A549 (cell line): Measurements from ENCODE around the gene FFAR1. TPM values are rescaled to one million over a fixed set of nuclear protein-coding genes. Genes with fewer than 3 reads are reported as not detected.

Experiments used
- ATAC-seq, 2 experiments: fragments of 200-7000 bp in 1 of 2; fragments of >200 bp in 1 of 2; cut with Nextera tagmentation in 1 of 2; cut with Tn5 transposase in 1 of 2; 3 replicates each; pipeline versions ENCODE4 v1.8.0 to v1.9.1; 2018 to 2020; ENCODE audit warnings: mild to moderate bottlenecking in 1 of 2, moderate library complexity in 1 of 2
- CTCF ChIA-PET: fragments of 300-600 bp; sonication (Branson Sonifier 250); formaldehyde crosslinking; extraction: SDS; loops from one replicate; lab custom pipeline; 2021; ENCODE audit warnings: antibody characterized with exemption, inconsistent platforms; lab: Yijun Ruan, JAX
- POLR2A ChIA-PET: fragments of 350-600 bp; formaldehyde crosslinking; extraction: SDS; loops from one replicate; lab custom pipeline; 2021; ENCODE audit warnings: antibody characterized with exemption, inconsistent platforms; lab: Yijun Ruan, JAX
- DNase-seq, 2 experiments: peaks; one replicate each; pipeline versions ENCODE4 v3.0.0 to v3.0.0-alpha.2; 2011 to 2016; ENCODE audit warnings: low read depth in 1 of 2, low spot score in 1 of 2
- FAIRE-seq: peaks from 2 replicates; lab custom pipeline; 2011; peaks lifted over from hg19 to GRCh38; lab: Jason Lieb, UNC
- H3K27ac ChIP-seq, 2 experiments: fragments of >200 bp; sonication (Bioruptor Twin); formaldehyde crosslinking; 3 replicates each; pipeline ENCODE4 v1.5.1; 2016 to 2017
- H3K4me1 ChIP-seq: fragments of >200 bp; sonication (Bioruptor Twin); formaldehyde crosslinking; 3 replicates; pipeline ENCODE4 v1.6.1; 2016
- H3K4me2 ChIP-seq: fragments of >200 bp; sonication (Bioruptor Twin); formaldehyde crosslinking; 3 replicates; pipeline ENCODE4 v1.6.1; 2016
- H3K4me3 ChIP-seq: fragments of >200 bp; sonication (Bioruptor Twin); formaldehyde crosslinking; 3 replicates; pipeline ENCODE4 v1.5.1; 2016
- H3K9me3 ChIP-seq: fragments of >200 bp; sonication (Bioruptor Twin); formaldehyde crosslinking; 3 replicates; pipeline ENCODE4 v1.6.1; 2016
- CBX2 ChIP-seq: fragments of 200-600 bp; sonication (generic); IDR thresholded peaks from 2 replicates; pipeline ENCODE4 v1.6.1; 2016; ENCODE audit warnings: low read depth, mild to moderate bottlenecking, borderline replicate concordance
- CBX8 ChIP-seq: fragments of 200-600 bp; sonication (generic); IDR thresholded peaks from 2 replicates; pipeline ENCODE4 v1.6.1; 2016
- EHMT2 ChIP-seq: fragments of 200-600 bp; sonication (generic); IDR thresholded peaks from 2 replicates; pipeline ENCODE4 v1.6.1; 2016; ENCODE audit warnings: antibody characterized with exemption, low read depth, mild to moderate bottlenecking, moderate library complexity
- FOSB ChIP-seq: fragments of 250-450 bp; sonication (Bioruptor Pico); IDR thresholded peaks from 2 replicates; pipeline ENCODE4 v1.5.0; 2020; ENCODE audit warnings: mild to moderate bottlenecking, moderate library complexity
- FOSL2 ChIP-seq, 2 experiments: fragments of 450-650 bp in 1 of 2; fragments of >200 bp in 1 of 2; sonication (Bioruptor Twin) in 1 of 2; formaldehyde crosslinking; IDR thresholded peaks; 2 replicates each; pipeline versions ENCODE4 v1.5.0 to v1.6.1; 2016 to 2020; ENCODE audit warnings: mild to moderate bottlenecking in 1 of 2, moderate library complexity in 1 of 2
- FOXS1 ChIP-seq: fragments of 250-450 bp; sonication (Bioruptor Pico); IDR thresholded peaks from 2 replicates; pipeline ENCODE4 v1.5.0; 2020; ENCODE audit warnings: mild to moderate bottlenecking, moderate library complexity
- GATA3 ChIP-seq: IDR thresholded peaks from 2 replicates; pipeline ENCODE4 v1.6.1; 2012; ENCODE audit warnings: borderline replicate concordance
- HEYL ChIP-seq: fragments of 250-450 bp; sonication (Bioruptor Pico); IDR thresholded peaks from 2 replicates; pipeline ENCODE4 v1.8.0; 2021; ENCODE audit warnings: mild to moderate bottlenecking, moderate library complexity
- HOXA7 ChIP-seq: fragments of 250-450 bp; sonication (Bioruptor Pico); IDR thresholded peaks from 2 replicates; pipeline ENCODE4 v1.5.0; 2020; ENCODE audit warnings: mild to moderate bottlenecking, moderate library complexity
- JUN ChIP-seq, 2 experiments: fragments of >200 bp; sonication (Bioruptor Twin); formaldehyde crosslinking; IDR thresholded peaks; 2 replicates in 1 of 2; 3 replicates in 1 of 2; pipeline ENCODE4 v1.6.1; 2016 to 2017
- JUNB ChIP-seq: fragments of >200 bp; sonication (Bioruptor Twin); formaldehyde crosslinking; IDR thresholded peaks from 2 replicates; pipeline ENCODE4 v1.6.1; 2016
- KDM1A ChIP-seq: fragments of 200-600 bp; sonication (generic); IDR thresholded peaks from 2 replicates; pipeline ENCODE4 v1.6.1; 2016; ENCODE audit warnings: low read depth, mild to moderate bottlenecking
- KDM5A ChIP-seq: fragments of 200-600 bp; sonication (generic); IDR thresholded peaks from 2 replicates; pipeline ENCODE4 v1.6.1; 2016; ENCODE audit warnings: antibody characterized with exemption, mild to moderate bottlenecking
- MAZ ChIP-seq: fragments of 150-350 bp; IDR thresholded peaks from 2 replicates; pipeline ENCODE4 v1.6.1; 2014; ENCODE audit warnings: antibody characterized with exemption, low read depth, low read length, borderline replicate concordance
- MYC ChIP-seq: IDR thresholded peaks from 2 replicates; pipeline ENCODE4 v1.6.1; 2012; ENCODE audit warnings: mild to moderate bottlenecking, inconsistent platforms, low read length, improper control_type of control experiment, borderline replicate concordance
- NPAS2 ChIP-seq: fragments of 250-450 bp; sonication (Bioruptor Pico); IDR thresholded peaks from 2 replicates; pipeline ENCODE4 v1.8.0; 2022; ENCODE audit warnings: mild to moderate bottlenecking, moderate library complexity, borderline replicate concordance
- POLR2AphosphoS2 ChIP-seq: conservative IDR thresholded peaks from 2 replicates; pipeline ENCODE4 v1.6.1; 2012; ENCODE audit warnings: low read length, improper control_type of control experiment, inconsistent platforms
- RAD21 ChIP-seq, 2 experiments: fragments of >200 bp in 1 of 2; sonication (Bioruptor Twin) in 1 of 2; formaldehyde crosslinking in 1 of 2; IDR thresholded peaks in 1 of 2; conservative IDR thresholded peaks in 1 of 2; 2 replicates in 1 of 2; 3 replicates in 1 of 2; pipeline ENCODE4 v1.6.1; 2012 to 2018; ENCODE audit warnings: inconsistent platforms in 1 of 2
- RCOR1 ChIP-seq: fragments of 150-350 bp; IDR thresholded peaks from 2 replicates; pipeline ENCODE4 v1.6.1; 2014; ENCODE audit warnings: antibody characterized with exemption, low read length, low read depth
- RFX5 ChIP-seq: fragments of 450-650 bp; IDR thresholded peaks from 2 replicates; pipeline ENCODE4 v1.7.1; 2014; ENCODE audit warnings: antibody characterized with exemption, mild to moderate bottlenecking, moderate library complexity
- RNF2 ChIP-seq: fragments of 200-600 bp; sonication (generic); IDR thresholded peaks from 2 replicates; pipeline ENCODE4 v1.6.1; 2016; ENCODE audit warnings: low read depth, mild to moderate bottlenecking, antibody characterized with exemption, moderate library complexity, borderline replicate concordance
- ZC3H11A ChIP-seq: fragments of 450-650 bp; IDR thresholded peaks from 2 replicates; pipeline ENCODE4 v1.6.1; 2014; ENCODE audit warnings: antibody characterized with exemption, mild to moderate bottlenecking
- ZFP36 ChIP-seq: fragments of 450-650 bp; IDR thresholded peaks from 2 replicates; pipeline ENCODE4 v1.6.1; 2014; ENCODE audit warnings: borderline replicate concordance; ENCODE audit not compliant: partially characterized antibody
- ZNF302 ChIP-seq: fragments of 250-450 bp; sonication (Bioruptor Pico); IDR thresholded peaks from 2 replicates; pipeline ENCODE4 v1.9.0; 2021; ENCODE audit warnings: inconsistent platforms, mild to moderate bottlenecking, moderate library complexity
- ZSCAN20 ChIP-seq: fragments of 250-450 bp; sonication (Bioruptor Pico); IDR thresholded peaks from 2 replicates; pipeline ENCODE4 v1.8.0; 2022; ENCODE audit warnings: mild to moderate bottlenecking, moderate library complexity
- WGBS: methylation state at CpG from one replicate; pipeline ENCODE4 v1.1.6; 2017; ENCODE audit errors: missing lambda C conversion rate; 5-methylcytosine and 5-hydroxymethylcytosine counted together
- polyA minus RNA-seq: library from RNA; depleted of rRNA, polyadenylated mRNA; stranded (reverse); fragments of >200 nt; gene quantifications from 2 replicates; pipeline ENCODE4 v1.2.3, GENCODE V29; 2011; rRNA and poly(A)+ RNA removed
- polyA plus RNA-seq, 4 experiments: library from polyadenylated mRNA; depleted of rRNA in 3 of 4; stranded (reverse); fragments of >200 nt; fragmentation: RNase III in 1 of 4; extraction: RNeasy Plus Mini Kit Qiagen cat#74134 plus additional on column Dnase treatment in 1 of 4; gene quantifications; 2 replicates in 3 of 4; 3 replicates in 1 of 4; pipeline ENCODE4 v1.2.3, GENCODE V29; 2011 to 2017
- TF ChIP-seq, protein P1 (sequence below): fragments of 250-450 bp; sonication (Bioruptor Pico); IDR thresholded peaks from 2 replicates; pipeline ENCODE4 v1.5.0; 2020; ENCODE audit warnings: low read depth, mild to moderate bottlenecking, moderate library complexity

The FFAR1 gene, protein sequence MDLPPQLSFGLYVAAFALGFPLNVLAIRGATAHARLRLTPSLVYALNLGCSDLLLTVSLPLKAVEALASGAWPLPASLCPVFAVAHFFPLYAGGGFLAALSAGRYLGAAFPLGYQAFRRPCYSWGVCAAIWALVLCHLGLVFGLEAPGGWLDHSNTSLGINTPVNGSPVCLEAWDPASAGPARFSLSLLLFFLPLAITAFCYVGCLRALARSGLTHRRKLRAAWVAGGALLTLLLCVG (N-terminal part only)
- polyA plus RNA-seq (2011; rRNA removed) (not detected in 2 replicates), polyA plus RNA-seq (2017; fragmentation: RNase III; extraction: RNeasy Plus Mini Kit Qiagen cat#74134 plus additional on column Dnase treatment) (not detected in 3 replicates), polyA minus RNA-seq (not detected in 2 replicates)
- polyA plus RNA-seq (2012; cell fraction: cytosol; rRNA removed): not detected in 2 replicates
- polyA plus RNA-seq (2012; cell fraction: nucleus; rRNA removed): not detected in 2 replicates

DNA sequence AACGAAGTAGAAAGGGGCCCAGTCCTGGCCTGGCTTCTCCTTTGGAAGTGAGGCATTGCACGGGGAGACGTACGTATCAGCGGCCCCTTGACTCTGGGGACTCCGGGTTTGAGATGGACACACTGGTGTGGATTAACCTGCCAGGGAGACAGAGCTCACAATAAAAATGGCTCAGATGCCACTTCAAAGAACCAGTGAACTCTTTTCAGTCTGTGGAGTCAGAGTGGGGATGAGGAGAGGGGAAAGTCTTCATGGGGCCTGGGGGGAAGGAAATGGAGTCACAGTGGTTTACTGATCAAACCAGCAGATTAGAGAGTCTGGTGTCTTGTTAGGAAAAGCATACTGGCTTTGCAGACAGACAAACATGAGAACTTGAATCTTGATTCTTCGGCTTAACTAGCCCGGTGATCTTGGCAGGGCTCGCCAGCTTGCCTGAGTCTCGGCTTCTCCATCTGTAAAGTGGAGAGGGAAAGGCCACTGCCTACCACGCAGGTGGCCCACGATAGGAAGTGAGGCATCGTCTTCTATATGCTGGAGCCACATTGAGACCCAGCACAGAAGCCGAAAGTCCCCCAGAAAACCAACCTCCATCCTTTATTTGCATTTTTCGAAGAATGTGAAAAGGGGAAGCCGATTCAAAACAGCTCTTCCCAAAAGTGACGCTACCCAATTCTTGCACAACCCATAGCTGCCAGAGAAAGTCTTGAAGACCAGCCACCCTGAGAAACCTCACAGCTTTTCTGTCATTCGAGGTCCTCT is at the start of gene FFAR1:
FFAR1 (plus strand) TSS at position 732 of the 759 bp plus-strand sequence. CDS start 3,650 bp downstream, outside the sequence.
- WGBS: 44% methylated on average over 18 of the region's 18 CpGs
- no peaks in the 10 kb centered on the region for H3K9me3 ChIP-seq
- H3K27ac ChIP-seq: no peak within 1 kb of the TSS
- POLR2A ChIA-PET: no interaction called here
- no peaks in the 10 kb centered on the region for H3K4me1 ChIP-seq
- DNase-seq (no peak), ATAC-seq (no peak), FAIRE-seq (no peak)
- H3K4me3 ChIP-seq: no peak within 1 kb of the TSS
- CTCF ChIA-PET: interaction anchor here (1.1 to 15.0 kb wide), 7 partner anchors 12 to 163 kb away, joined by 3 to 368 read pairs (median 5); partner anchors contain the start of gene KRTDAP
- H3K4me2 ChIP-seq: no peak within 1 kb of the TSS
- TF ChIP-seq HOXA7 (CRISPR knock-in tag) (no peak), POLR2AphosphoS2 (no peak), MAZ (no peak), CBX2 (no peak), MYC (no peak), GATA3 (no peak), FOSL2 (IDR thresholded peaks at IDR 0.05) (no peak), FOSL2 (CRISPR knock-in tag; IDR thresholded peaks at IDR 0.05) (no peak), ZFP36 (no peak), KDM5A (no peak), CBX8 (no peak), ZC3H11A (no peak), RFX5 (no peak), RAD21 (conservative IDR thresholded peaks at IDR 0.05 in 1 of 2, IDR thresholded peaks at IDR 0.05 in 1 of 2) (no peak), ZNF302 (CRISPR knock-in tag) (no peak), FOSB (CRISPR knock-in tag) (no peak)

DNA sequence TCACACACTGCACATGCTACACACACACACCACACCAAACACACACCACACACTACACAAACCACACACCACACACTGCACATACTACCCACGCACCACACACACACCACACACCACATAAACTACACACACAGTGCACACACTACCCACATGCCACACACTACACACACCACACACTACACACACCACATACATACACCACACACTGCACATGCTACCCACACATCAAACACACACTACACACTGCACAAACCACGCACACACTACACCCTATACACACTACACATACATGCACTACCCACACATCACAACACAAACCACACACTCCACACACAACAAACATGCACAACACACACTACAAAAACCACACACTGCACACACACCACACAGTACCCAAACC is 49.8 kb upstream of the FFAR1 start:
- 70% methylated on average over 2 of the region's 2 CpGs for WGBS
- no peak for FAIRE-seq
- no peak overlapping the region for H3K4me2 ChIP-seq
- TF ChIP-seq RAD21 (conservative IDR thresholded peaks at IDR 0.05 in 1 of 2, IDR thresholded peaks at IDR 0.05 in 1 of 2) (no peak), NPAS2 (CRISPR knock-in tag) (no peak), RCOR1 (no peak), FOXS1 (CRISPR knock-in tag) (no peak), ZSCAN20 (no peak), RNF2 (no peak), ZC3H11A (no peak), HOXA7 (CRISPR knock-in tag) (no peak), JUN (IDR thresholded peaks at IDR 0.05) (no peak), FOSL2 (IDR thresholded peaks at IDR 0.05) (no peak), FOSL2 (CRISPR knock-in tag; IDR thresholded peaks at IDR 0.05) (no peak), JUNB (no peak), HEYL (no peak), KDM1A (no peak), EHMT2 (no peak)
- TF ChIP-seq, protein P1, sequence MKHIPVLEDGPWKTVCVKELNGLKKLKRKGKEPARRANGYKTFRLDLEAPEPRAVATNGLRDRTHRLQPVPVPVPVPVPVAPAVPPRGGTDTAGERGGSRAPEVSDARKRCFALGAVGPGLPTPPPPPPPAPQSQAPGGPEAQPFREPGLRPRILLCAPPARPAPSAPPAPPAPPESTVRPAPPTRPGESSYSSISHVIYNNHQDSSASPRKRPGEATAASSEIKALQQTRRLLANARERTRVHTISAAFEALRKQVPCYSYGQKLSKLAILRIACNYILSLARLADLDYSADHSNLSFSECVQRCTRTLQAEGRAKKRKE (CRISPR knock-in tag): no peak
- TF ChIP-seq, all 56 proteins: peak for 0
- ChIA-PET CTCF (no interaction called here), POLR2A (no interaction called here)
- no peak overlapping the region for H3K27ac ChIP-seq
- DNase-seq (no peak), ATAC-seq (no peak)
- no peak overlapping the region for H3K4me3 ChIP-seq
- H3K9me3 ChIP-seq: 0 out of 3 replicates have a peak, but pooled peaks cover 2% of the 10 kb centered on the region
- H3K4me1 ChIP-seq: no peaks in the 10 kb centered on the region
